Esophagus muscularis mucosa (tissue), 4 donors: ENCODE data around the gene ZNF862.

Source experiments
- CTCF ChIP-seq, 3 experiments: fragments of 200-600 bp in 2 of 3; fragments of 450-650 bp in 1 of 3; sonication (generic) in 2 of 3; IDR thresholded peaks; one replicate each; pipeline ENCODE4 v1.5.1; 2017 to 2019; ENCODE audit warnings: antibody characterized with exemption in 3 of 3, mild to moderate bottlenecking in 2 of 3, moderate library complexity in 1 of 3
- EP300 ChIP-seq: sonication (generic); formaldehyde crosslinking; IDR thresholded peaks from one replicate; pipeline ENCODE4 v1.6.1; 2017; ENCODE audit warnings: antibody characterized with exemption
- POLR2A ChIP-seq: fragments of 450-650 bp; IDR thresholded peaks from one replicate; pipeline ENCODE4 v1.6.1; 2017; ENCODE audit warnings: antibody characterized with exemption, moderate library complexity, mild to moderate bottlenecking, low read depth
- POLR2AphosphoS5 ChIP-seq, 2 donors: sonication (generic); formaldehyde crosslinking; IDR thresholded peaks; one replicate each; pipeline ENCODE4 v1.6.1; 2017; ENCODE audit warnings: antibody characterized with exemption in 2 of 2

- no peak for TF ChIP-seq POLR2AphosphoS5 (IDR thresholded peaks at IDR 0.05)
- no peak for TF ChIP-seq POLR2A
- no peak for TF ChIP-seq CTCF (IDR thresholded peaks at IDR 0.05)
- TF ChIP-seq EP300, result no peak
Observed at GRCh38 chr7:149865437-149865836, 27.3 kb downstream of the ZNF862 start.
